SK-N-MC (cell line): ENCODE data around the gene CRISPLD2.

Source experiments
- EZH2 ChIP-seq: fragments of 200-600 bp; sonication (generic); IDR thresholded peaks from one replicate; pipeline ENCODE4 v1.6.1; 2017; ENCODE audit warnings: antibody characterized with exemption
- FOXP2 ChIP-seq: optimal IDR thresholded peaks from 2 replicates; pipeline ENCODE3; 2011; ENCODE audit warnings: mild to moderate bottlenecking, moderate library complexity; ENCODE audit not compliant: insufficient read depth; ENCODE audit errors: extremely low read length, control extremely low read depth
- POLR2AphosphoS5 ChIP-seq: IDR thresholded peaks from 2 replicates; pipeline ENCODE4 v1.6.1; 2012; ENCODE audit warnings: mild to moderate bottlenecking, low read depth, low read length, borderline replicate concordance

GRCh38 chr16:84853534-84853933, 33.7 kb downstream of the CRISPLD2 start:
- no peak for TF ChIP-seq EZH2
- TF ChIP-seq POLR2AphosphoS5: no peak
- TF ChIP-seq FOXP2: no peak
